ENCODE data around the gene PRAMEF33.
"Not testable (repeated sequence)": the region's sequence is repeated elsewhere in the genome, so short reads cannot be mapped to it uniquely, and the experiment has no call there.

DNA sequence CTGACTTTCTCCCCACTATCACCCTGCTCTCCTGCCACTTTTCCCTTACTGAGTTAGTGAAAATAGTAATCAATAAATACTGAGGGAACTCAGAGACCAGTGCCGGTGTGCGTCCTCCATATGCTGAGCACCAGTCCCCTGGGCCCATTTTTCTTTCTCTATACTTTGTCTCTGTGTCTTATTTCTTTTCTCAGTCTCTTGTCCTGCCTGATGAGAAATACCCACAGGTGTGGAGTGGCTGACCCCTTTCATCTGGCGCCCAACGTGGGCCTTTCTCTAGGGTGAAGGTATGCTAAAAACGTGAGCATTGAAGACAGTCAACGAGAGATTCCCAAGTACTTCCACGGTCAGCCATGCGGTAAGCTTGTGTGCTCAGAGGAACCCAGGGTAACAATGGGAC lies 50.1 kb downstream of the PRAMEF33 start:
- TF ChIP-seq POLR2A (IDR thresholded peaks at IDR 0.05), result not testable (repeated sequence)
- TF ChIP-seq, protein P1, sequence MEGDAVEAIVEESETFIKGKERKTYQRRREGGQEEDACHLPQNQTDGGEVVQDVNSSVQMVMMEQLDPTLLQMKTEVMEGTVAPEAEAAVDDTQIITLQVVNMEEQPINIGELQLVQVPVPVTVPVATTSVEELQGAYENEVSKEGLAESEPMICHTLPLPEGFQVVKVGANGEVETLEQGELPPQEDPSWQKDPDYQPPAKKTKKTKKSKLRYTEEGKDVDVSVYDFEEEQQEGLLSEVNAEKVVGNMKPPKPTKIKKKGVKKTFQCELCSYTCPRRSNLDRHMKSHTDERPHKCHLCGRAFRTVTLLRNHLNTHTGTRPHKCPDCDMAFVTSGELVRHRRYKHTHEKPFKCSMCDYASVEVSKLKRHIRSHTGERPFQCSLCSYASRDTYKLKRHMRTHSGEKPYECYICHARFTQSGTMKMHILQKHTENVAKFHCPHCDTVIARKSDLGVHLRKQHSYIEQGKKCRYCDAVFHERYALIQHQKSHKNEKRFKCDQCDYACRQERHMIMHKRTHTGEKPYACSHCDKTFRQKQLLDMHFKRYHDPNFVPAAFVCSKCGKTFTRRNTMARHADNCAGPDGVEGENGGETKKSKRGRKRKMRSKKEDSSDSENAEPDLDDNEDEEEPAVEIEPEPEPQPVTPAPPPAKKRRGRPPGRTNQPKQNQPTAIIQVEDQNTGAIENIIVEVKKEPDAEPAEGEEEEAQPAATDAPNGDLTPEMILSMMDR (IDR thresholded peaks at IDR 0.05), result not testable (repeated sequence)

Data from thyroid gland (tissue), 4 donors.